A673 (cell line): ENCODE results near the gene HES1. TPM values are rescaled to one million over a fixed set of nuclear protein-coding genes. Genes with fewer than 3 reads are reported as not detected.

Source experiments
- BruUV-seq: library from RNA; stranded (reverse); fragments of 400-500 nt; replicated peaks from 2 replicates; lab custom pipeline; 2021; lab: Mats Ljungman, UMichigan
- CTCF ChIA-PET: fragments of 300-600 bp; sonication (Branson Sonifier 250); formaldehyde crosslinking; loops from one replicate; lab custom pipeline; 2022; ENCODE audit warnings: antibody characterized with exemption; lab: Charles Lee
- POLR2A ChIA-PET: fragments of 300-600 bp; sonication (Branson Sonifier 250); formaldehyde crosslinking; loops from one replicate; lab custom pipeline; 2022; ENCODE audit warnings: antibody characterized with exemption; ENCODE audit not compliant: low non-redundant PET; lab: Charles Lee
- DNase-seq: peaks from one replicate; pipeline ENCODE4 v3.0.0-alpha.2; 2015; ENCODE audit warnings: low spot score
- H3K27ac ChIP-seq: fragments of 200-600 bp; sonication (generic); 2 replicates; pipeline ENCODE4 v1.5.1; 2016; ENCODE audit warnings: mixed run types, low read depth, mild to moderate bottlenecking, mixed read lengths, antibody characterized with exemption, low read length; ENCODE audit not compliant: poor library complexity, severe bottlenecking
- H3K27me3 ChIP-seq: fragments of 200-600 bp; sonication (generic); replicated peaks from 2 replicates; pipeline ENCODE4 v1.6.1; 2017; ENCODE audit warnings: mixed run types, low read depth, mild to moderate bottlenecking, mixed read lengths, antibody characterized with exemption, low read length; ENCODE audit not compliant: insufficient read depth, poor library complexity
- H3K36me3 ChIP-seq: fragments of 200-600 bp; sonication (generic); 2 replicates; pipeline ENCODE4 v1.6.1; 2016; ENCODE audit warnings: mixed run types, mild to moderate bottlenecking, mixed read lengths, antibody characterized with exemption, low read length; ENCODE audit not compliant: insufficient read depth, poor library complexity, severe bottlenecking
- H3K4me1 ChIP-seq: fragments of 200-600 bp; sonication (generic); 2 replicates; pipeline ENCODE4 v1.6.1; 2017; ENCODE audit warnings: mixed run types, mild to moderate bottlenecking, mixed read lengths, antibody characterized with exemption, low read length; ENCODE audit not compliant: insufficient read depth, poor library complexity, severe bottlenecking
- H3K4me3 ChIP-seq: fragments of 200-600 bp; sonication (generic); 2 replicates; pipeline ENCODE4 v1.5.1; 2016; ENCODE audit warnings: low read depth, mixed run types, mild to moderate bottlenecking, mixed read lengths, low read length; ENCODE audit not compliant: poor library complexity, severe bottlenecking
- H3K9me3 ChIP-seq: fragments of 200-600 bp; sonication (generic); 2 replicates; pipeline ENCODE4 v1.6.1; 2016; ENCODE audit warnings: mixed run types, low read depth, mild to moderate bottlenecking, mixed read lengths, antibody characterized with exemption, low read length; ENCODE audit not compliant: poor library complexity, severe bottlenecking
- EZH2 ChIP-seq: fragments of 200-600 bp; sonication (generic); IDR thresholded peaks from 2 replicates; pipeline ENCODE4 v1.6.1; 2017; ENCODE audit warnings: borderline replicate concordance, low read depth, mild to moderate bottlenecking, mixed read lengths, antibody characterized with exemption, low read length; ENCODE audit not compliant: poor library complexity, severe bottlenecking
- intact Hi-C: fragments of 100-400 bp; cut with micrococcal nuclease; formaldehyde crosslinking; loops from one replicate; pipeline ENCODE4 v1.10.0; 2022; ENCODE audit not compliant: unreplicated experiment
- total RNA-seq: library from RNA; stranded (reverse); gene quantifications from 2 replicates; pipeline ENCODE4 v1.2.3, GENCODE V29; 2021
- TF ChIP-seq, protein P1 (sequence below): fragments of 300-800, 200-600 bp; sonication (generic); conservative IDR thresholded peaks from 2 replicates; pipeline ENCODE4 v1.5.1; 2017; ENCODE audit warnings: low read depth, mild to moderate bottlenecking, antibody characterized with exemption, low read length, moderate library complexity, mixed read lengths

Gene HES1
- total RNA-seq, 1 experiment from 2014 or later: 136 TPM

DNA sequence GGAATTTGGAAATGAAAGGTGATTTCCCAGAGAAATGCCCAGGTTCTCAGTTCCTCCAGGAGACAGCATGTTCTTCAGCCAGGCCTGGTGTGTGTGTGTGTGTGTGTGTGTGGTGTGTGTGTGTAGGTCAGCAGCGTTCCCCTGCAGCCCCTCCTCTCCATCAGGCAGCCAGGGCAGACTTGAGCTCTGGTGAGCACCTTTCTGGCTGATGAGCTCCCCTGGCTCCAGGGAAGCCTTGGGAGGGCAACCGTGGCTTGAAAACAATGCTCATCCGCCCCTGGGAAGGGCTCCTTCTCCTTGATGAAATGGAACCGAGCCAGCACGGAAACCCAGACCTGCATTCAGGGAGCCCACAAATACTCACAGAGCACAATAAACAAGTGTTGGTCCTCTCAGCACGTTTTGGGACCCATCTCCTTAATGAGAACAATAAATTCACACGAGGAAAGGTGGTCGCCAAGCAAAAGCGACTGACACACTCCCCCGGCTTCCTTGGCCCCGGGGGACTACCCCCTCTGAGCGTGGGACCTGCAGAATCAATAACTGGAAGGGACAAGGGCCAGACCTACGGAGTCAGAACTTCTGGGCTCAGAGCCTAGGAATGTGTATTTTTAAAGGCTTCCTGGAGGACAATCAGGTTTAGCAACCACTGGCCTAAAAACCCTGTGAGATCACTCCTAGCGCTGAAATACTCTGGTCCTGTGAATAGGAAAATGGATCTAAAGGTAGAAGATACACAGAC lies 38.6 kb upstream of the HES1 start:
- H3K36me3 ChIP-seq: no peaks in the 10 kb centered on the region
- DNase-seq: no peak
- no peaks in the 10 kb centered on the region for H3K9me3 ChIP-seq
- H3K4me1 ChIP-seq: peaks cover 44% of the 10 kb centered on the region
- intact Hi-C loops: no loop called here
- no peaks in the 10 kb centered on the region for H3K27me3 ChIP-seq
- ChIA-PET CTCF (interaction anchor here (0.5 kb wide), 1 partner anchor 55 kb away, joined by 8 read pairs; no protein-coding TSS in a partner anchor), POLR2A (interaction anchor here (0.6 kb wide), 1 partner anchor 40 kb away, joined by 3 read pairs; no protein-coding TSS in a partner anchor)
- H3K4me3 ChIP-seq: no peak overlapping the region
- H3K27ac ChIP-seq: no peak overlapping the region
- TF ChIP-seq, protein P1, sequence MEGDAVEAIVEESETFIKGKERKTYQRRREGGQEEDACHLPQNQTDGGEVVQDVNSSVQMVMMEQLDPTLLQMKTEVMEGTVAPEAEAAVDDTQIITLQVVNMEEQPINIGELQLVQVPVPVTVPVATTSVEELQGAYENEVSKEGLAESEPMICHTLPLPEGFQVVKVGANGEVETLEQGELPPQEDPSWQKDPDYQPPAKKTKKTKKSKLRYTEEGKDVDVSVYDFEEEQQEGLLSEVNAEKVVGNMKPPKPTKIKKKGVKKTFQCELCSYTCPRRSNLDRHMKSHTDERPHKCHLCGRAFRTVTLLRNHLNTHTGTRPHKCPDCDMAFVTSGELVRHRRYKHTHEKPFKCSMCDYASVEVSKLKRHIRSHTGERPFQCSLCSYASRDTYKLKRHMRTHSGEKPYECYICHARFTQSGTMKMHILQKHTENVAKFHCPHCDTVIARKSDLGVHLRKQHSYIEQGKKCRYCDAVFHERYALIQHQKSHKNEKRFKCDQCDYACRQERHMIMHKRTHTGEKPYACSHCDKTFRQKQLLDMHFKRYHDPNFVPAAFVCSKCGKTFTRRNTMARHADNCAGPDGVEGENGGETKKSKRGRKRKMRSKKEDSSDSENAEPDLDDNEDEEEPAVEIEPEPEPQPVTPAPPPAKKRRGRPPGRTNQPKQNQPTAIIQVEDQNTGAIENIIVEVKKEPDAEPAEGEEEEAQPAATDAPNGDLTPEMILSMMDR: no peak
- TF ChIP-seq EZH2: no peak
- BruUV-seq: no TSS peak

DNA sequence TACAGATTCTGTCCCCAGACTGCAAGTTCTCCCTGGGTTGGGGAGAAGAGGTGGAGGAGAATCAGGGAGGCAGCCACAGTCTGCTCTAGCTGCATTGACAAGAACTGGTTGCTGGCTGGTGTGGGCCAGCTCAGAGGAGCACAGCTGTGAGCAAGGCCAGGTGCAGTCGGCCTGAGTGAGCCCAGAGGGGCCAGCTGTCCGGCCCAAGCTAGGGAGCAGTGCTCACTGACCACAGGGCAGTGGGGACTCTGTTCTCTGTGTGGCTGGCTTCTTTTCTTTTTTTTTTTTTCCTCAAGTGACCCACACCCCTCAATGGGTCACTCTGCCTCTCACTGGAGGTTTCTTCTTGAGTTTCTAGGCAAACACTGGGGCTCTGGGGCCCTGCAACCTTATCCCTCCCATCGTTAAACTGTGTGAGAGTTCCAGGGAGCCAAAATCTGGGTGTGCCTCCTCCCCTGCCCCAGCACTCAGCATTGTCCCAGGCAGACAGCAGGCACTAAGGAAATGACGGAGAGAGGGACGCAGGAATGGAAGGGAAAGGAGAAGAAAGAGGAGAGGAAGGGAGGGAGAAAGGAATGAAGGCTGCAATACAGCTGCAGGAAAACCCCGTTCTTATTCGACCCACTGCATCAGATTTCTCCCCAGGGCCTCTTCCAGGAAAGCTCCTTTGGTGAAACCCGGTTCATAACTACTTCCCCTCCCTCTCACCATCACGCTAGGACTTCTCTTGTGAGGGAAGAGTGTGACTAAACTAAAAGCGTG lies 37.7 kb upstream of the HES1 start:
- no peak for DNase-seq
- intact Hi-C loops: no loop called here
- TF ChIP-seq, protein P1: no peak
- TF ChIP-seq EZH2: no peak
- no peaks in the 10 kb centered on the region for H3K36me3 ChIP-seq
- BruUV-seq: no TSS peak
- no peaks in the 10 kb centered on the region for H3K9me3 ChIP-seq
- ChIA-PET POLR2A (no interaction called here), CTCF (no interaction called here)
- H3K27ac ChIP-seq: peak overlapping the region; percentile 7
- H3K4me1 ChIP-seq: peaks cover 34% of the 10 kb centered on the region
- H3K27me3 ChIP-seq: no peaks in the 10 kb centered on the region
- H3K4me3 ChIP-seq: no peak overlapping the region

DNA sequence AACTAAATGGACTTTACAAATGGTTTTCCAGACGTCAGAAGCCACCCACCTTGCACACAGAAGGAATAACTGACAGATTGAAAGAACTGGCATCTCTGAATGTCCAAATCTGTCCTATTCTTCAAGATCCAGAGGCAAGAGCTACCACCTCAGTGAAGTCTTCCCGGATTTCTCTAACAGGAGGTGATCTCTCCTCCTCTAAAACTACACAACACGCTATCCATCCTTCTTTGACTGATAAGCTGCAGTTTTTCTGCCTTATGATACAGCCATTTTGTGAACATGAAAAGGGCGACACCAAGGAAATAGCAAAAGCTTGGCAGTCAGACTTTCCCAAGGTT lies 37.1 kb upstream of the HES1 start:
- H3K4me3 ChIP-seq: no peak overlapping the region
- no TSS peak for BruUV-seq
- DNase-seq: no peak
- no peak overlapping the region for H3K27ac ChIP-seq
- H3K9me3 ChIP-seq: no peaks in the 10 kb centered on the region
- no peaks in the 10 kb centered on the region for H3K36me3 ChIP-seq
- ChIA-PET CTCF (no interaction called here), POLR2A (no interaction called here)
- peaks cover 31% of the 10 kb centered on the region for H3K4me1 ChIP-seq
- no peaks in the 10 kb centered on the region for H3K27me3 ChIP-seq
- TF ChIP-seq EZH2: no peak
- intact Hi-C loops: no loop called here
